Spleen (tissue), 11 donors: ENCODE measurements around the gene MRO. TPM values are rescaled to one million over a fixed set of nuclear protein-coding genes. Genes with fewer than 3 reads are reported as not detected.

Experiments used
- DNase-seq: peaks from one replicate; pipeline ENCODE4 v3.0.0-alpha.2; 2020
- H3K27ac ChIP-seq, 8 donors: fragments of 200-600 bp; sonication (generic) in 7 of 8; 1 replicate in 4 of 8; 2 replicates in 4 of 8; pipeline versions ENCODE4 v1.5.0 to v1.8.0; 2016 to 2021; ENCODE audit warnings: inconsistent platforms in 4 of 8, mild to moderate bottlenecking in 4 of 8, moderate library complexity in 1 of 8
- H3K27me3 ChIP-seq, 7 donors: fragments of 200-600 bp; sonication (generic) in 6 of 7; replicated peaks in 1 of 7; 1 replicate in 4 of 7; 2 replicates in 3 of 7; pipeline versions ENCODE4 v1.5.0 to v1.8.0; 2016 to 2021; ENCODE audit warnings: inconsistent platforms in 3 of 7, mild to moderate bottlenecking in 1 of 7
- H3K36me3 ChIP-seq, 6 donors: fragments of 200-600 bp; sonication (generic) in 5 of 6; 1 replicate in 4 of 6; 2 replicates in 2 of 6; pipeline versions ENCODE4 v1.5.0 to v1.8.0; 2016 to 2021; ENCODE audit warnings: inconsistent platforms in 2 of 6
- H3K4me1 ChIP-seq, 6 donors: fragments of 200-600 bp; sonication (generic) in 5 of 6; 1 replicate in 3 of 6; 2 replicates in 3 of 6; pipeline versions ENCODE4 v1.5.0 to v1.8.0; 2016 to 2021; ENCODE audit warnings: inconsistent platforms in 3 of 6
- H3K4me3 ChIP-seq, 8 donors: fragments of 200-600 bp; sonication (generic) in 7 of 8; 1 replicate in 4 of 8; 2 replicates in 4 of 8; pipeline versions ENCODE4 v1.5.0 to v1.8.0; 2016 to 2021; ENCODE audit warnings: inconsistent platforms in 4 of 8, mild to moderate bottlenecking in 4 of 8, moderate library complexity in 2 of 8
- H3K9me3 ChIP-seq, 8 donors: fragments of 200-600 bp; sonication (generic) in 7 of 8; 1 replicate in 4 of 8; 2 replicates in 4 of 8; pipeline versions ENCODE4 v1.5.0 to v1.8.0; 2016 to 2021; ENCODE audit warnings: inconsistent platforms in 4 of 8
- POLR2A ChIP-seq, 3 donors: fragments of 450-650 bp; IDR thresholded peaks; one replicate each; pipeline ENCODE4 v1.5.1; 2017; ENCODE audit warnings: antibody characterized with exemption in 3 of 3, mild to moderate bottlenecking in 1 of 3
- POLR2AphosphoS5 ChIP-seq, 3 donors: sonication (generic); formaldehyde crosslinking; IDR thresholded peaks; one replicate each; pipeline ENCODE4 v1.5.1; 2017; ENCODE audit warnings: antibody characterized with exemption in 3 of 3
- WGBS, 5 donors: extraction: QIAGEN DNeasy Blood & Tissue Kit in 3 of 5; methylation state at CpG; one replicate each; pipeline versions ENCODE4 v1.1.5 to v1.1.7; 2013 to 2018; 5-methylcytosine and 5-hydroxymethylcytosine counted together
- intact Hi-C: fragments of 100-400 bp; cut with DNase I; formaldehyde crosslinking; loops from one replicate; pipeline ENCODE4 v1.15.0; 2023; ENCODE audit warnings: low total_unique reads
- polyA plus RNA-seq, 3 donors: library from polyadenylated mRNA; stranded (reverse); fragments of 200-250 nt; gene quantifications; one replicate each; pipeline ENCODE4 v1.2.1, GENCODE V29; 2013
- total RNA-seq, 7 donors: library from RNA; depleted of rRNA in 3 of 7; stranded (reverse); fragments of >200 nt in 3 of 7; fragmentation: NEBNext Ultra II Directional in 4 of 7; extraction: Animal tissue kit (Norgen Biotek cat#: 25700) in 4 of 7; gene quantifications; one replicate each; pipeline versions ENCODE4 v1.1.0 to v1.2.1, GENCODE V29; 2016 to 2021
- TF ChIP-seq, protein P1 (sequence below), 11 experiments: fragments of 200-600 bp in 7 of 11; fragments of 450-650 bp in 4 of 11; sonication (generic) in 4 of 11; IDR thresholded peaks in 8 of 11; conservative IDR thresholded peaks in 3 of 11; 1 replicate in 7 of 11; 2 replicates in 4 of 11; pipeline versions ENCODE4 v1.4.0 to v1.8.0; 2016 to 2021; ENCODE audit warnings: antibody characterized with exemption in 11 of 11, inconsistent platforms in 4 of 11, mild to moderate bottlenecking in 1 of 11
- donor health status: healthy with polysubstance abuse.
- donor health status: DM: no; HTN: no; CAD: no; lungs with moderate emphysema.
- donor health status: DM: no; HTN: no; CAD: no.
- donor health status: Bipolar disorder and iron deficiency.
- donor health status: healthy.
- donor health status: DM: no; HTN: no; CAD: no.
- donor health status: DM: yes; HTN: yes; CAD: no.

Gene MRO
- total and polyA plus RNA-seq, 10 donors: 0.48 to 8.1 (median 4.1) TPM

DNA sequence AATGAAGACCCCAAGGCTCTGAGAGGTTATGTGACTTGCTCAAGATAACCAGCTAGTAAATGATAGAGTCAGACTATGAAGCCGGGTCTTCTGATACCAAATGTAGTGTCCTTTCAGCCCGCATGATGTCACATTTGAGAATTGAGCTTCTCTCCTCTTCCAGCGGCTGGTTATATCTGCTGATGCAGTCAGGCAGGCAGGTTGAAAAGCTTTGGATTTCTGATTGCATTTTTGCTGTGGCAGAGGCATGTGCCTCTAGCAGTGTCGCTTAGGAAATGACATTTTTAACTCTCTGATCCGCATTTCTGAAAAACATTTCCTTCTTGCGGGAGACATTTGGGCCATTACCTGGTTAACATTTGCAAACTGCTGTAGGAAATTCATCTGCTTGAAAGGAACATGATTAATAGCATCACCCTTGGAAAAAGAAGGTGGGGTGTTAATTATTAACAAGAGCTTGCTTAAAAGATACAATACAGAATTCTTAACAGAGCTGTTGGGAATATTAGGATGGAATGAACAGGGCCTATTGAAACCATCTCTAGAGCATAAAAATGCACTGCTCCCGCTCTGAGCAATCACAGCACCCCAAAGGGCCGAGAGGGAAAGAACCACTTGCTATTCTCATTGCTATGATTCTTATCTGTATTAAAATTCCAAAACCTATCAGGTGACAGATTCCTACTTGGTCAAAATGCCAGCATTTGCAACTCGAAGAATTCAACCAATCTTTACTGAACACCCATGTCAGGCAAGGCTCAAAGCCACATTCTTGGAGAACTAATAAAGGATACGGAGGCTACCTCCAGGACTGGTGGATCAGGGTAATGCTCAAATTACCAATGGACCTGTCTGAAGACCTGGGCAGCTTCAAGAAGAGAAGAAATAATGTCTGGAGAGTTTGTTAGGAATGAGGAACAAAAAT is 25.9 kb downstream of the MRO start:
- H3K27ac ChIP-seq: no peak overlapping the region
- WGBS, 5 donors: 84 to 92% (median 89%) methylated on average over 10 of the region's 10 CpGs
- intact Hi-C loops: no loop called here
- no peak for TF ChIP-seq POLR2A (IDR thresholded peaks at IDR 0.05)
- TF ChIP-seq, protein P1, sequence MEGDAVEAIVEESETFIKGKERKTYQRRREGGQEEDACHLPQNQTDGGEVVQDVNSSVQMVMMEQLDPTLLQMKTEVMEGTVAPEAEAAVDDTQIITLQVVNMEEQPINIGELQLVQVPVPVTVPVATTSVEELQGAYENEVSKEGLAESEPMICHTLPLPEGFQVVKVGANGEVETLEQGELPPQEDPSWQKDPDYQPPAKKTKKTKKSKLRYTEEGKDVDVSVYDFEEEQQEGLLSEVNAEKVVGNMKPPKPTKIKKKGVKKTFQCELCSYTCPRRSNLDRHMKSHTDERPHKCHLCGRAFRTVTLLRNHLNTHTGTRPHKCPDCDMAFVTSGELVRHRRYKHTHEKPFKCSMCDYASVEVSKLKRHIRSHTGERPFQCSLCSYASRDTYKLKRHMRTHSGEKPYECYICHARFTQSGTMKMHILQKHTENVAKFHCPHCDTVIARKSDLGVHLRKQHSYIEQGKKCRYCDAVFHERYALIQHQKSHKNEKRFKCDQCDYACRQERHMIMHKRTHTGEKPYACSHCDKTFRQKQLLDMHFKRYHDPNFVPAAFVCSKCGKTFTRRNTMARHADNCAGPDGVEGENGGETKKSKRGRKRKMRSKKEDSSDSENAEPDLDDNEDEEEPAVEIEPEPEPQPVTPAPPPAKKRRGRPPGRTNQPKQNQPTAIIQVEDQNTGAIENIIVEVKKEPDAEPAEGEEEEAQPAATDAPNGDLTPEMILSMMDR (IDR thresholded peaks at IDR 0.05 in 8 of 11, conservative IDR thresholded peaks at IDR 0.05 in 3 of 11): no peak
- no peak for TF ChIP-seq POLR2AphosphoS5 (IDR thresholded peaks at IDR 0.05)
- no peaks in the 10 kb centered on the region for H3K4me1 ChIP-seq
- DNase-seq: no peak
- H3K27me3 ChIP-seq: peaks cover 0 to 11% (median 0%) of the 10 kb centered on the region in 7 donors
- no peaks in the 10 kb centered on the region for H3K9me3 ChIP-seq
- no peak overlapping the region for H3K4me3 ChIP-seq
- no peaks in the 10 kb centered on the region for H3K36me3 ChIP-seq

DNA sequence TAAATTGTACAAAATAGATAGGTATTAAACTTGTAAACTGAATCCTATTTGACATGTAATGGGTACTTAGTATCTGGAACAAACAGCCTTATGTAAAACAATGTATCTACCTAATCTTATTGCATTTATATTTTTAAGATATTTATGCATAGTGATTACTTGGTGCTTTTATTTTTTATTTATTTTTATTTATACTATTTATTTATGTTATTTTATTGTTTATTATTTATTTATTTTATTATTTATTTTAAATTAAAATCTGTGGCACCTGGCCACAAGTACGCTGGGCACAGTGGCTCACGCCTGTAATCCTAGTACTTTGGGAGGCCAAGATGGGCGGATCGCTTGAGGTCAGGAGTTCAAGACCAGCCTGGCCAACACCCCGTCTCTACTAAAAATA is 26.9 kb downstream of the MRO start:
- Histone ChIP-seq H3K9me3 (no peaks in the 10 kb centered on the region), H3K36me3 (no peaks in the 10 kb centered on the region), H3K4me3 (no peak overlapping the region), H3K27me3 (peaks cover 0 to 11% (median 0%) of the 10 kb centered on the region in 7 donors), H3K4me1 (no peaks in the 10 kb centered on the region), H3K27ac (no peak overlapping the region)
- WGBS, 5 donors: 90 to 96% (median 94%) methylated on average over 5 of the region's 5 CpGs
- intact Hi-C loops: no loop called here
- TF ChIP-seq, protein P1 (IDR thresholded peaks at IDR 0.05 in 8 of 11, conservative IDR thresholded peaks at IDR 0.05 in 3 of 11): no peak
- TF ChIP-seq POLR2AphosphoS5 (IDR thresholded peaks at IDR 0.05) (no peak), POLR2A (IDR thresholded peaks at IDR 0.05) (no peak)
- no peak for DNase-seq

DNA sequence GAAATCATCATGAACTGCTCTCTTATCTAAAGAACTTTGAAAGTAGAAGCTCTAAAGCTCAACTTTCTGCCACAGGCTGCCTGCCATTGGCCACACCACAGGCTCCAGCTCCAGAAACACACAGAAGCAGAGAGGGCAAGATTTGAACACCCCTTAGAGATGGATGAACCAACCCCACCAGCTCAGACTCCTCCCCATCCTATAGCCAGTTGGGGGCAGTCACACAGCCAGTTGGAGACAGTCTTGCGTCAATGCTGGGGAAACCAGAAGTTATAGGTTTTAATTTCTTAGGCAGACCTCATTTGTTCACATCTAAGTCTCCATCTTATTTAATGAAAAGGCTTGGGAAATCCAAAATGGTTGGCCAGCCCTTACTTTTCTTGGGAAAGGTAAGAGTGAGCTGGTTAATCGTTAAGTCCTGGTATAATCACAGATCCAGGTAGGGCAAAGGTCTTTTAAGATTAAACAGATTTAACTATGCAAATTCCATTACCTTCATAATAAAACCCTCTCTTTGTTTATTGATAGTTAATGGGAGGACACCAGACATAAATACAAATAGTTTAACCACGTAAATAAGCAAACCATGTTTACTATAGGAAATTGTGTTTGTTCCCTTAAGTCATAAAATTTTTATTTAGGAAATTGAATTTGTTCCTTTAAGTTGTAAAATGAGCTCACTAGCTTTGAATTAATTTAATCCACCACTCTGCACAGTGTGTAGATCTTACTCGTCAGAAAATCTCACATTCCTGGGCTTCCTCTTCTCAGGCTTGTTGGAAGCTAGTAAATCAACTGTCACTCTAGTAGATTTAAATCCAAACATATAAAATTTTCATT is 28.0 kb downstream of the MRO start:
- Histone ChIP-seq H3K4me1 (no peaks in the 10 kb centered on the region), H3K36me3 (no peaks in the 10 kb centered on the region), H3K9me3 (no peaks in the 10 kb centered on the region), H3K4me3 (no peak overlapping the region), H3K27ac (no peak overlapping the region), H3K27me3 (peaks cover 0 to 11% (median 0%) of the 10 kb centered on the region in 7 donors)
- no peak for DNase-seq
- intact Hi-C loops: no loop called here
- WGBS, 5 donors: 80 to 87% (median 85%) methylated on average over 4 of the region's 4 CpGs
- TF ChIP-seq POLR2A (IDR thresholded peaks at IDR 0.05) (no peak), POLR2AphosphoS5 (IDR thresholded peaks at IDR 0.05) (no peak)
- TF ChIP-seq, protein P1 (IDR thresholded peaks at IDR 0.05 in 8 of 11, conservative IDR thresholded peaks at IDR 0.05 in 3 of 11): no peak

DNA sequence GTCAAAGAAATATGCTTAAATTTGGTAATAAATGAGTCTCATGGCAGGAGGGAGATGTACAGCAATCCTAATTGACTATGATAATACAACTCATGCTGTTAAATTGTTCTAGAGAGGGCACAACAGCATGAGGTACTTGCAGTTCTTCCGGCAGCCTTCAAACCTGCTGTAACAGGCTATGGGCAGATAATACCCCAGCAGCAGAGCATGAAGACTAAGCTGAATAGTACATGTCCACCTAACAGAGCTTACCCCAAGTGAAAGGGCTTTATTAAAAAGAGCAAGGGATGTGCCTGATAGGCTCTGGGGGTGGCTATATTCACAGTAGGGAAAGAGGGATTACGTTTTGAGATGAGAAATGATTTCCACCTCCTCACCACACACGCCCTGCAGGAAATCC is 28.9 kb downstream of the MRO start:
- TF ChIP-seq POLR2A (IDR thresholded peaks at IDR 0.05): no peak
- TF ChIP-seq POLR2AphosphoS5 (IDR thresholded peaks at IDR 0.05): no peak
- TF ChIP-seq, protein P1 (IDR thresholded peaks at IDR 0.05 in 8 of 11, conservative IDR thresholded peaks at IDR 0.05 in 3 of 11): no peak
- Histone ChIP-seq H3K27ac (no peak overlapping the region), H3K4me1 (no peaks in the 10 kb centered on the region), H3K9me3 (no peaks in the 10 kb centered on the region), H3K36me3 (no peaks in the 10 kb centered on the region), H3K4me3 (no peak overlapping the region), H3K27me3 (peaks cover 0 to 11% (median 0%) of the 10 kb centered on the region in 7 donors)
- no peak for DNase-seq
- WGBS, 5 donors: 60 to 84% (median 65%) methylated on average over 3 of the region's 3 CpGs
- intact Hi-C loops: no loop called here
